Endometrial microvascular endothelial cells (primary cell): ENCODE measurements around the gene ILF2. TPM values are rescaled to one million over a fixed set of nuclear protein-coding genes. Genes with fewer than 3 reads are reported as not detected.

Source experiments
- in situ Hi-C: cut with HindIII; loops from 2 replicates; pipeline ENCODE4 v1.10.0; 2017; ENCODE audit warnings: low sequenced_read_pairs, low pct_unique_long_range_greater_than_20kb; ENCODE audit errors: inconsistent ontology term
- total RNA-seq: library from RNA; depleted of rRNA; stranded (reverse); fragments of >200 nt; gene quantifications from one replicate; pipeline ENCODE4 v1.2.3, GENCODE V29; 2015; ENCODE audit errors: inconsistent ontology term

Gene ILF2
- total RNA-seq, 1 donor from 2014 or later = 320 TPM

GRCh38 chr1:153631047-153632022, 39.5 kb downstream of the ILF2 start:
- in situ Hi-C loops = no loop called here

GRCh38 chr1:153630384-153630783, 40.4 kb downstream of the ILF2 start:
- in situ Hi-C loops = no loop called here

- in situ Hi-C loops = no loop called here
Observed at GRCh38 chr1:153629971-153630370, 40.8 kb downstream of the ILF2 start.

- in situ Hi-C loops = no loop called here
Observed at GRCh38 chr1:153629343-153629665, 41.5 kb downstream of the ILF2 start.

- in situ Hi-C loops = no loop called here
Observed at GRCh38 chr1:153628638-153629342, 42.0 kb downstream of the ILF2 start.

GRCh38 chr1:153627715-153628626, 42.8 kb downstream of the ILF2 start, which contains the start of gene S100A1:
TSS of gene S100A1 (plus strand) at chr1:153628434. CDS start at chr1:153630522, 2,088 bp downstream.
- in situ Hi-C loops = no loop called here

GRCh38 chr1:153626904-153627714, 43.7 kb downstream of the ILF2 start, which contains the start of gene S100A13:
TSS of gene S100A13 (minus strand) at chr1:153627505. CDS start at chr1:153626472, 1,033 bp downstream.
- in situ Hi-C loops = no loop called here

- in situ Hi-C loops = no loop called here
Observed at GRCh38 chr1:153626477-153626903, 44.3 kb downstream of the ILF2 start.

- in situ Hi-C loops = no loop called here
Observed at GRCh38 chr1:153624965-153625611, 45.7 kb downstream of the ILF2 start.

GRCh38 chr1:153623101-153623500, 47.7 kb downstream of the ILF2 start:
- in situ Hi-C loops = no loop called here

- in situ Hi-C loops = no loop called here
Observed at GRCh38 chr1:153619171-153619570, 51.6 kb downstream of the ILF2 start.

- in situ Hi-C loops = no loop called here
Observed at GRCh38 chr1:153617663-153618062, 53.1 kb downstream of the ILF2 start.

- in situ Hi-C loops = no loop called here
Observed at GRCh38 chr1:153616917-153617311, 53.9 kb downstream of the ILF2 start.

- in situ Hi-C loops = no loop called here
Observed at GRCh38 chr1:153616144-153616916, 54.5 kb downstream of the ILF2 start, which contains the start of gene S100A14. TSS of gene S100A14 (minus strand) at chr1:153616325. CDS start at chr1:153615858, 467 bp downstream.

- in situ Hi-C loops = no loop called here
Observed at GRCh38 chr1:153615406-153615805, 55.4 kb downstream of the ILF2 start.

- in situ Hi-C loops = no loop called here
Observed at GRCh38 chr1:153614906-153615305, 55.9 kb downstream of the ILF2 start.
